Smooth muscle cell of the pulmonary artery (primary cell): ENCODE results near the gene IGF1R. TPM values are rescaled to one million over a fixed set of nuclear protein-coding genes. Genes with fewer than 3 reads are reported as not detected.

ENCODE experiments used
- total RNA-seq: library from RNA; depleted of rRNA; stranded (reverse); fragments of >200 nt; gene quantifications from 2 replicates; pipeline ENCODE4 v1.2.3, GENCODE V29; 2014

IGF1R gene
- total RNA-seq = 55.6 and 76.7 TPM in 2 replicates

DNA sequence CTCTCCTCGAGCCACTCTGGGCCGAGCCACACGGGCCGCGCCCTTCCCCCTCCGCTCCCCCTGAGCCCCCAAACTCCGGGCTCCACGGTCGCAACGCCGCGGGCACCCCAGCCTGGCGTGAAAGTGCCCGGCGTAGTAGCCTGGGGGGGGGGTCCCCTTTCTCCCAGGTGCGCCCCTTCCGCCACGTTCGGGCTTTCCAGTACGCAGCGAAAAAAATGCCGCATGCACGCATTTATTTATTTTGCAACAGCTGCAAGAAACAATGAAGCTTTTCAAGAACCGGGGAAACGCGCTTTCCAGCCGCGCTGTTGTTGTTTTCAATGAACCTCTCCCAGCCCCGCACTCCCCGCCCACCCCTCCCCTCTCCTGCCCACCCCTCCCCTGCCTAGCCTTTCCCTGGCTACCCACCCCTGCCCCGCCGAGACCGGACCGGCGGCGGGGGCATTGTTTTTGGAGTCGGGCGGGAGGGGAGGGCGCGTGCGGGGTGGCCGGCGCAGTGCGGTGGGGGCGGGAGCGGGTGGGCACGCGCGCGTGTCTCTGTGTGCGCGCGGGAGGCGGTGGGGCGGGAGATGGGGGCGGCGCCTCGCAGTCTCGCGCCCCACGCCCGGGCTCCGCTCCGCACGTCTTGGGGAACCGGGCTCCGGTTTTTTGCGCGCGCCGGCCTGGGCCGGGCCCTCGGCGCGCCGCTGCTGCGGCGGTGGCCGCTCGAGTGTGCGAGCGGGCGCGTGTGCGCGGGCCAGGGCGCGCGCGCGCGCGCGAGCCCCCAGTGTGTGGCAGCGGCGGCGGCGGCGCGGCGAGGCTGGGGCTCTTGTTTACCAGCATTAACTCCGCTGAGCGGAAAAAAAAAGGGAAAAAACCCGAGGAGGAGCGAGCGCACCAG is at the start of gene IGF1R:
Gene IGF1R (plus strand): TSS at position 766 of the 880 bp plus-strand sequence. CDS start 1,043 bp downstream, outside the sequence.

